ENCODE measurements around the gene NPC1L1.

NPC1L1 gene

GRCh38 chr7:44477063-44477830, 63.9 kb downstream of the NPC1L1 start (continued):
- TF ChIP-seq ZNF2 (tag by site-specific recombination; IDR thresholded peaks at IDR 0.05) (peak; percentile 70), ZSCAN30 (tag by site-specific recombination; IDR thresholded peaks at IDR 0.05) (0 out of 2 replicates have a peak, but pooled peaks have one; percentile 13), ZNF660 (tag by site-specific recombination; IDR thresholded peaks at IDR 0.05) (peak; percentile 92), ZFP69B (tag by site-specific recombination; IDR thresholded peaks at IDR 0.05) (0 out of 2 replicates have a peak, but pooled peaks have one; percentile 20), ZSCAN23 (tag by site-specific recombination; IDR thresholded peaks at IDR 0.05) (no peak), KLF8 (tag by site-specific recombination; IDR thresholded peaks at IDR 0.05) (peak; percentile 41; the same call in 1 of the 2 replicates), ZNF391 (tag by site-specific recombination; IDR thresholded peaks at IDR 0.05; ENCODE audit: borderline replicate concordance, low read depth) (0 out of 2 replicates have a peak, but pooled peaks have one; percentile 21), ZNF629 (tag by site-specific recombination; IDR thresholded peaks at IDR 0.05) (peak; percentile 98), ZNF701 (tag by site-specific recombination; IDR thresholded peaks at IDR 0.05) (no peak), ZNF280C (tag by site-specific recombination; IDR thresholded peaks at IDR 0.05) (no peak), ZNF654 (tag by site-specific recombination; IDR thresholded peaks at IDR 0.05; ENCODE audit: low read depth) (peak; percentile 90), REPIN1 (tag by site-specific recombination; IDR thresholded peaks at IDR 0.05; ENCODE audit: low read depth) (no peak)
- TF ChIP-seq, protein P1, sequence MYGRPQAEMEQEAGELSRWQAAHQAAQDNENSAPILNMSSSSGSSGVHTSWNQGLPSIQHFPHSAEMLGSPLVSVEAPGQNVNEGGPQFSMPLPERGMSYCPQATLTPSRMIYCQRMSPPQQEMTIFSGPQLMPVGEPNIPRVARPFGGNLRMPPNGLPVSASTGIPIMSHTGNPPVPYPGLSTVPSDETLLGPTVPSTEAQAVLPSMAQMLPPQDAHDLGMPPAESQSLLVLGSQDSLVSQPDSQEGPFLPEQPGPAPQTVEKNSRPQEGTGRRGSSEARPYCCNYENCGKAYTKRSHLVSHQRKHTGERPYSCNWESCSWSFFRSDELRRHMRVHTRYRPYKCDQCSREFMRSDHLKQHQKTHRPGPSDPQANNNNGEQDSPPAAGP (tag by site-specific recombination; IDR thresholded peaks at IDR 0.05), result peak; percentile 73; the same call in 1 of the 2 replicates
- TF ChIP-seq, protein P2, sequence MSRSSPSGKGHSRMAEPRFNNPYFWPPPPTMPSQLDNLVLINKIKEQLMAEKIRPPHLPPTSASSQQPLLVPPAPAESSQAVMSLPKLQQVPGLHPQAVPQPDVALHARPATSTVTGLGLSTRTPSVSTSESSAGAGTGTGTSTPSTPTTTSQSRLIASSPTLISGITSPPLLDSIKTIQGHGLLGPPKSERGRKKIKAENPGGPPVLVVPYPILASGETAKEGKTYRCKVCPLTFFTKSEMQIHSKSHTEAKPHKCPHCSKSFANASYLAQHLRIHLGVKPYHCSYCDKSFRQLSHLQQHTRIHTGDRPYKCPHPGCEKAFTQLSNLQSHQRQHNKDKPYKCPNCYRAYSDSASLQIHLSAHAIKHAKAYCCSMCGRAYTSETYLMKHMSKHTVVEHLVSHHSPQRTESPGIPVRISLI (tag by site-specific recombination; IDR thresholded peaks at IDR 0.05), result peak; percentile 95

DNA sequence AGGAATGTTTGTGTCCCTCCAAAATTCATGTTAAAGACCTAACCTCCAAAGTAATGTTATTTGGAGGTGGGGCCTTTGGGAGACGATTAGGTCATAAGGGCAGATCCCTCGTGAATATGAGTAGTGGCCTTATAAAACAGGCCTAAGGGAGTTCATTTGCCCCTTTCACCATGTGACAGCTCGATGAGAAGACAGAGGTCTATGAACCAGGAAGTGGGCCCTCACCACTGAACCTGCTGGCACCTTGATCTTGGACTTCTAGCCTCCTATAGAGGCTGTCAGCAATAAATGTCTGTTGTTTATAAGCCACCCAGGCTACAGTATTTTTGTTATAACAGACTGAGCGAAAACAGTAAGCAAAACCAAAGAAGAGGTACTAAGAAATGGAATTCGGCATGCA, 64.8 kb downstream of the NPC1L1 start:
- no peaks in the 10 kb centered on the region for H3K9me3 ChIP-seq (ENCODE audit: control insufficient read depth, insufficient read depth, low read depth, low read length)
- no peak overlapping the region for H3K27ac ChIP-seq (ENCODE audit: extremely low read depth, low read depth, low read length)
- no peak overlapping the region for H3K4me3 ChIP-seq (ENCODE audit: low read depth, low read length)
- ChIA-PET CTCF (interaction anchor here (1.0 to 3.7 kb wide), 5 partner anchors 14 to 660 kb away, joined by 3 to 20 read pairs (median 5); partner anchors contain the start of gene NUDCD3), POLR2A (no interaction called here)
- H3K4me1 ChIP-seq (ENCODE audit: control insufficient read depth, insufficient read depth, low read length), result peaks cover 5% of the 10 kb centered on the region
- no peak for TF ChIP-seq ZNF335 (tag by site-specific recombination; conservative IDR thresholded peaks at IDR 0.05)
- TF ChIP-seq ZNF280D (tag by site-specific recombination; IDR thresholded peaks at IDR 0.05), result no peak
- TF ChIP-seq, protein P3, sequence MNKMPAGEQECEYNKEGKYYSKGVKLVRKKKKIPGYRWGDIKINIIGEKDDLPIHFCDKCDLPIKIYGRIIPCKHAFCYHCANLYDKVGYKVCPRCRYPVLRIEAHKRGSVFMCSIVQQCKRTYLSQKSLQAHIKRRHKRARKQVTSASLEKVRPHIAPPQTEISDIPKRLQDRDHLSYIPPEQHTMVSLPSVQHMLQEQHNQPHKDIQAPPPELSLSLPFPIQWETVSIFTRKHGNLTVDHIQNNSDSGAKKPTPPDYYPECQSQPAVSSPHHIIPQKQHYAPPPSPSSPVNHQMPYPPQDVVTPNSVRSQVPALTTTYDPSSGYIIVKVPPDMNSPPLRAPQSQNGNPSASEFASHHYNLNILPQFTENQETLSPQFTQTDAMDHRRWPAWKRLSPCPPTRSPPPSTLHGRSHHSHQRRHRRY (tag by site-specific recombination; IDR thresholded peaks at IDR 0.05), result no peak
- TF ChIP-seq ZNF2 (tag by site-specific recombination; IDR thresholded peaks at IDR 0.05), result no peak
- TF ChIP-seq ZNF175 (tag by site-specific recombination; IDR thresholded peaks at IDR 0.05), result no peak
- H3K36me3 ChIP-seq (ENCODE audit: control insufficient read depth in 2 of 2, insufficient read depth in 1 of 2, low read length in 2 of 2), result peaks cover 57 to 61% of the 10 kb centered on the region in 2 experiments

Data from HEK293 (cell line).